Stimulated activated CD8-positive, alpha-beta memory T cell treated with anti-CD3 and anti-CD28 coated beads, Interleukin-12 subunit alpha, Interleukin-12 subunit beta, amount 100 ng/mL, for 24 hours (primary cell): ENCODE data around the gene A1BG.
"Not testable (repeated sequence)": the region's sequence is repeated elsewhere in the genome, so short reads cannot be mapped to it uniquely, and the experiment has no call there.

ENCODE experiments used
- DNase-seq: peaks from one replicate; pipeline ENCODE4 v3.0.0-alpha.2; 2020; ENCODE audit errors: extremely low read depth

The A1BG gene

DNA sequence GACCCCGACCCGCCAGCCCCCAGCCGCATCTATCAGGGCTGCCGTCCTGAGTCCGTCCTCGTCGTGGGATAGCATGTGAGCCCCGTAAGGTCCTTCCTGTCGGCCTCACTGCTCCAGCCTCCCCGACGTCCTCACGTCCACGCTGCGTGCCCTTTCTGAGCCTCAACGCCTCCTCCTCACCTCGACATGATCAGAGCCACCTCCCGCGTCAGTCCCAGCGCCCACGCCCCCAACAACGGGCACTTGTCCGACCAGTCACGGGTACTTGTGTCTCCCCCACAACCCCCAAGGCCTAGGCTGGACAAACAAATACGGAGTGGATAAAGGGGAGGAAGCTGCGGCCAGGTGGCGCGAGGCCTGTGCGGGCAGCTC is 8.6 kb upstream of the A1BG start:
- no peak for DNase-seq

GRCh38 chr19:58357481-58358145 is 4.3 kb upstream of the A1BG start:
- no peak for DNase-seq

DNA sequence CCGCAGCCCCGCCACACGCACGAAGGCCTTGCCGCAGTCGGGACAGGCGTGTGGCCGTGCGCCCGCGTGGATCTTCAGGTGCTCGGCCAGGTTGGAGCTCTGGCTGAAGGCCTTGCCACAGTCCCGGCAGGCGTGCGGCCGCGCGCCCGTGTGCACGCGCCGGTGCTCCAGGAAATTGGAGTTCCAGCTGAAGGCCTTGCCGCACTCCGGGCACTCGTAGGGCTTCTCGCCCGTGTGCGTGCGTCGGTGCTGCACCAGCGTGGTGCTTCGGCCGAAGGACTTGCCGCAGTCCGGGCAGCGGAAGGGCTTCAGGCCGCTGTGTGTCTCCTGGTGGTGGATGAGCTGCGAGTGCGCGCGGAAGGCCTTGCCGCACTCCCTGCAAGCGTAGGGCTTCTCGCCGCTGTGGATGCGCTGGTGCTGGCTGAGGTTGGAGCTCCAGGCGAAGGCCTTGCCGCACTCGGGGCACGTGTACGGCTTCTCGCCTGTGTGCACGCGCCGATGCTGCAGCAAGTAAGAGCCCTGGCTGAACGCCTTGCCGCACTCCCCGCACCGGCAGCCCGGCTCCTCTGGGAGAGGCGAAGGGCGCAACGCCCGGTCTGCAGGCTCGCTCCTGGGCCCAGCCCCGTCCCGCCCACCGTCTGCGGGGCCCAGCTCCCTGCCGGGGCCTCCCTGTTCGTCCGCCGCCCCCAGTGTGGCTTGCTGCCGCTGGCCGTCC is 3.6 kb upstream of the A1BG start:
- DNase-seq, result no peak

DNA sequence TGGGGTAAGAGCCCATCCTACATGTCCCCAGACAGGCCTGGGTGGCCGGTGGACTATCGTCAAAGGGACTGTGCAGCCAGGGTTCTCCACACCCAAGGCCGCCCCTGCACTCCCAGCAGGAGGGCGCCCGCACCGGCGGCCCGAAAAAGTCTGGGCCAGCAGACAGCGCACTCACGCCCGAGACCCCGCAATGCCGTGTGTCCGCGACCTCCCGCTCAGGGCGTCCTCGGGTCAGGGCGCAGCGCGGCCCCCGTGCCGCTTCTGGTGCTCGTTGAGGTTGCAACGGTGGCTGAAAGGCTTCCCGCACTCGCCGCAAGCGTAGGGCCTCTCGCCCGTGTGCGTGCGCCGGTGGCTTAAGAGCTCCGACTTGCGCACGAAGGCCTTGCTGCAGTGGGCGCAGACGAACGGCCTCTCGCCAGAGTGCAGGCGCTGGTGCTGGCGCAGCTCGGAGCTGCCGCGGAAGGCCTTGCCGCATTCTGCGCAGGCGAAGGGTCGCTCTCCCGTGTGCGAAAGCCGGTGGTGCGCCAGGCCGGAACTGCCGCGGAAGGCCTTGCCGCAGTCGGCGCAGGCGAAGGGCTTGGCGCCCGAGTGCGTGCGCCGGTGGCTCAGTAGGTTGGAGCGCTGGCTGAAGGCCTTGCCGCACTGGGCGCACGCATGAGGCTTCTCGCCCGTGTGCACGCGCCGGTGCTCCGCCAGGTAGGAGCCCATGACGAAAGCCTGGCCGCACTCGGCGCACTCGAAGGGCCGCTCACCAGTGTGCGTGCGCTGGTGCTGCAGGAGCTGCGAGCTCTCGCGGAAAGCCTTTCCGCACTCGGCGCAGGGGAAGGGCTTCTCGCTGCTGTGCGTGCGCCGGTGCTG is 2.8 kb upstream of the A1BG start:
- no peak for DNase-seq

DNA sequence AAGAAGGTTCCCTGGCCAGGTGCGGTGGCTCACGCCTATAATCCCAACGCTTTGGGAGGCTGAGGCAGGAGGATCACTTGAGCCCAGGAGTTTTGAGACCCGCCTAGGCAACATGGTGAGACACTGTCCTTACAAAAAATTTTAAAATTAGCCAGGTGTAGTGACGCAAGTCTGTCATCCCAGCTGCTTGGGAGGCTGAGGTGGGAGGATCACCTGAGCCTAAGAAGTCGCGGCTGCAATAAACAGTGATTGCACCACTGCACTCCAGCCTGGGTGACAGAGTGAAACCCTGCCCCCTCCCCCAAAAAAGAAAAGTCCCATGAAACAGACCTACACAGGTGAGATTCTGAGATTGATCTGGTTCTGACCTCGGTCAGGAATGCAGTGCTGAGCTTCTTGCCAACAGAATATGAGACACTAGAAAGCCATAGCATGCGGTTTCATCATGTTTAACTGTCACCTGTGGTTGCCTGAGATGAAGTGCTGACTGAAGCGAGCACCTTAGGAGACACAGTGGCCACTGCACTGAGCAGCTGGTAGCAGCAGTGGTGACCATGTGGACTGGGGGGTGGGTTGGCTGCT is 2.0 kb upstream of the A1BG start:
- no peak for DNase-seq

DNA sequence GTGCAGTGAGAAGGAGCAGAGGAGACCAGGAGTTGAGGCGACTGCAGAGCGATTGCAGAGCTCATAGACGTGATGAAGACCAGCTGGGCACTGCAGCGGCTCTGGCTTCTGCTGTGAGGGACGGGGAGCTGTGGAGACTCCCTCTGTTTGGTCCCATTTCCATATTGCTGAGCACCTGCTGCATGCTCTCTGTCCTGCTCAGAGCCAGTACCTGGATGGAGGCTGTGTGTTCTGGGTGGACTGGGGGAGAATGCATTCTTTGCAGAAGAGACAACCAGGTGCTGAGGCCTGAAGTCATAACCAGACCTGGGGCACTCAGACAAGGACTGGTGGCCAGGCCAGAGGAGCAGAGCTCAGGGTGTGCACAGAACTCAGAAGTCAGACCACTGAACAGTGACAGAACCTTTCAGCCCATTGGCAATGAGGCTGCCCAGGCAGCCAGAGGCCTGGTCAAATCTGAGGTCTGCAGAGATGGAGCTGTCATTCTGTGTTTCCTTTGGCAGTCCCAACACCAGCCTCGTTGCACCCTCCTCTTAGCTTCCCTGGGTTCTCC is 1.3 kb upstream of the A1BG start:
- DNase-seq, result no peak

- DNase-seq, result no peak
Observed at GRCh38 chr19:58353717-58354477, 605 bp upstream of the A1BG start.

DNA sequence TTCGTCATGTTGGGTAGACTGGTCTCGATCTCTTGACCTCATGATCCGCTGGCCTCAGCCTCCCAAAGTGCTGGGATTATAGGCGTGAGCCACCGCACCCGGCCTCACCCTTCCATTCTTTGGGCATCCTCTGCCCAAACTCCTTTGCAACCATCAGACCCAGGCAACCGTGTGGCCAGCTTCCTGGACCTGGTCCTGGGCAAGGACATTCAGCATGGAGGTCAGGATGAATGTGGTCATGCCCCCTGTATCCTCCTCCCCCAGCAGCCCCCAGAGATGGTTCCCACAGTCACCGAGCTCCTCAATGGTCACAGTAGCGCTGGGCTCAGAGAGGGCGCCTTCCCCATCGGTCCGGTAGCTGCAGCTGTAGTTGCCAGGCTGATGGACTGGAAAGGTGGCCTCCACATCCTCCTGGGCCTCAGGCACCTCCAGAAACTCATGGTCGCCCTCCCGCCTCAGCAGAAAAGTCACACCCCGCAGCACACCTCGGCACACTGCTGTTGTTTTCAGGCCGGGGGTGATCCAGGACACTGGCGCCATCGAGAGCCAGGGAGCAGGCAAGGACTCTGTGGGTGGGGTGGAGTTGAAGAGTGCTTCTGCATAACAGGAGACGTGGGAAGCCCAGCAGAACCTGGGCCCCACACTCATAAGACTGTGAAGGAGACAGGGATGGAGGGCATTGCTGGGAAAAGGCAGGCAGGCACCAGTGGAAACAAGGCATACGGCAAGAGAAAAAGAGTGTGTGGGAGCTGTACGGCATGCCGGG is 1.1 kb downstream of the A1BG start:
- DNase-seq, result no peak

- no peak for DNase-seq
Observed at GRCh38 chr19:58351558-58351878, 1.8 kb downstream of the A1BG start.

DNA sequence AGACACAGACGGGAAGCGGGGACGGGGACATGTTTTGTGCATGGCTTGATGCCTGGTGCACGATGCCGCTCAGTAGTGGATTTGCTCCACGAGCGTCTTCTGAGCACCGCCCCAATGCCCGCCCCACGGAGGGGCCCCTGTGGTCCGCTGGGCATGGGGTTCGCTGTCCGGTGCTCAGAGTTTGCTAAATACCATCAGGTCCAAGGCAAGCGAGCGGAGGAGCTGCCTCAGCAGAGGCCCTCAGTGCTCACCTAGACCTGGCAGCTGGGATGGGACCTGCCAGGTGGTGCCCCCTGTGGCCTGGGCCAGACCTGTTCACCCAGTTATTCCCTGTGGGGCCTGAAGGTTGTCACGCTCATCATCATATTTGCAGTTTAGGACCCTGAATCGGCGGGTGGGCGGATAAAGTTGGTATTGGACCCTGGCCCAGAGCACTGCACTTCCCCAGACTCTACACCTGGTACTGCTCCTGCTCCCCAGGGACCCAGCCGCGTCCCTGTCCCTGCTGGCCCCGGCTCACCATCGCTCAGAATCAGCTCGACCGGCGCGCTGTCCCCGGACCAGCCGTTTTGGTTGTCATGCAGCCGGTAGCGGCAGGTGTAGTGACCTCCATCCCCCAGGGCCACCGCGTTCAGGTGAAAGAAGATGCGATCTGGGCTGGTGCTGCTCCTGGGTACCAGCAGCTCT is 2.3 kb downstream of the A1BG start:
- no peak for DNase-seq

DNA sequence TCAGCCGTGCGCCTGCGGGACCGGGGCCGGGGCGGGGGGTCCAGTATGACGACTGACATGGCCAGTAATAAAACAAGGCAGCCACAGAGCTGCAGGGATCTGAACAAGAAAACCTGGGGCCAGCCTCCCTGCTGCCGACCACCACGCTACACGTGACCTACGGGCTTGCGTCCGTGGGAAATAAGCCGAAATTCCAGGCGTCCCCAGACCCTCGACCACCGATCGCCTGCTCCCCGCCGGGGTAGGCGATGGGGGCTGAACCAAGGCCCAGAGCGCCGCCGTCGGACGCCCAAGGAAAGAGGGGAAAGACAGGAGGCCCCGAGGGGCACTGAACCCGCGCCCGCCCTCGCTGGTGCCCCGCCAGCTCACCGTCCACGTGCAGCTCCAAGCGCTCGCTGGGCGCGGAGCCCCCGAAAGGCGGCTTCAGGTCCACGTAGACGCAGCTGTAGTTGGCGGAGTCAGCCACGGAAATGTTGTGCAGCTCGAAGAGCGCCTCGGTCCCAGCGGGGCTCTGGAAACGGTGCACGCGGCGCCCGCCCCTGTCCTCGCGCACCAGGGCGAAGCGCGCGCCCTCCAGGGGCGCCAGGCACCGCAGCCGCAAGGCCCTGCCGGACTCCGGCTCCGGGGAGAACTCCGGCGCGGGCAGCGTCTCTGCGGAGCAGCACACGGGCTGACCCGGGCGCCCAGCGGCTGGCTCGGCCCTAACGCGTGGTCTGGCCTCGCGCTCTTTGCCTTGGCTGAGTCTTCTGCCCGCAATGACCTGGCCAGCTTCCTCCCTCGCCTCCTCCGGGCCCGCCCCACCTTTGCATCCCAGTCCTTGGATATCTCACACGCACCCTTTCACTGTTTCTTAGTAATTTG is 3.1 kb downstream of the A1BG start:
- DNase-seq, result no peak

DNA sequence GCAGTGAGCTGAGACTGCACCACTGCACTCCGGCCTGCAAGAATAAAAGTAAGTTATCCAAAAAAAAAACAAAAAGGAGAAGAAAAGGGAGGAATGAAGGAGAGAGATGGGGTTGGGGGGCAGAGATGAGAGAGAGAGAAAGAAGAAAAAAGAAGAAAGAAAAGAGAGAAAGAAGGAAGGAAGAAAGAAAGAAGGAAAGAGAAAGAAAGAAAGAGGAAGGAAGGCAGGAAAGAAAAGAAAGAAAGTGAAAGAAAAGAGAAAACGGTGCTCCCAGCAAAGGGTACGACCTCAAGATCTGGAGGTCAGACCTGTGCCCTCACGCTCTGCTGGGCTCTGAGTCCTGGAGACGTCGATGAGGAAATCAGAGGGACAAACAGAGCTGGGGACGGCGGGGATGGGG is 3.7 kb downstream of the A1BG start:
- no peak for DNase-seq

GRCh38 chr19:58348080-58348479 is 5.2 kb downstream of the A1BG start:
- DNase-seq, result not testable (repeated sequence)

DNA sequence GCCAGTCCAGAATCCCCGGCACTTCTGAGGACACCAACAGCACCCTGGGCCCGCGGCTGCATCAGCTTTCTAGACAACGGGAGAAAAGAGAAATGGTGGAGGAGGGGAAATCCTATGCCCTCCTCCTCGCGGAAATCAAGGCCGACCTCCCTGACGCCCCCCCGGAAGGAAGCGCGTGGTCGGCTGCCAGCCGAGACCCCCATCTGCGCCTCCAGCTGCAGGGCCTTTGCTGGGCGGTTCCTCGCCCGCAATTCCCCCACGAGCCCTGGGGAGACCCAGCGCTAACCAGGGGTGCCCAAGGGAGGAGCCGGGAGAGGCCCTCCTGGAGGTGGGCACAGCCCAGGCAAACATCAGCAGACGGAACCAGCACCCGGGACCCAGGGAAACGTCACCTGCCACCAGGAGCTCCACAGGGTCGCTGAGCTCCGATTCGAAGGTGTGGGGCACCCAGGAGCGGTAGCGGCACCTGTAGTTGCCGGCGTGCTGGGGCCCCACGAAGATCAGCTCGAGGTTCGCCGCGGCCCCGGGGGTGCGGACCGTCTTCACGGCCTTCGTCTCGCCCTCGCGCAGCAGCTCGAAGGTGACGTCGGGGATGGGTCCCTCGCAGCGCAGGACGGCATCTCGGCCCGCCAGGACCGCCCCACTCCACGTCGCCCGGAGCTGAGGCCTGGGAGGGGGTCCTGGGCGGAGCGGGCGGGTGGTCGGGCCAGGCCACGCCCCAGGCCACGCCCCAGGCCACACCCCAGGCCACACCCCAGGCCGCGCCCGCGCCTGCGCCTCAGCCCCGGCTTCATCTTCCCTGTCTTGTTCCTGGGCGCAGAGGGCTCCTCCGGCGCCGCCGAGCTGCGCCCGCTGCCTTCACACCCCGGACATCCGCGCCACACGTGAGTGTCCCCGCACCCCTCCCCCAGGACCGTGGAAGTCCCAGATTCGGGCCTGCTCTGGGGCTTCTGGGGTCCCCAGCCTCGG is 6.0 kb downstream of the A1BG start:
- DNase-seq, result no peak

DNA sequence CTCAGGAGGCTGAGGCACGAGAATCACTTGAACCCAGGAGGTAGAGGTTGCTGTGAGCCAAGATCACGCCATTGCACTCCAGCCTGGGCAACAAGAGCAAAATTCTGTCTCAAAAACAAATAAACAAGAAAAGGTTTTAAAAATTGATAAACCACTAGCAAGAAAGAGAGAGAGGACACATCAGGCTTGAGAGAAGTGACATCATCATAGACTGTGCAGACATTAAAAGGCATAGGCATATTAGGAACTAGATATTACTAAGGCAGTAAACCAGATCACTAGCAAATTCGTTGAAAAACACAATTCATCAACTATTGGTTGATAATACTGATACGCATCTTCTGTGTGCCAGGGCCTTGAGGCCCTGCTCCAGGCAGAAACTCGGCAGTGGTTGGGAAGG is 7.7 kb downstream of the A1BG start:
- DNase-seq, result no peak

- DNase-seq, result no peak
Observed at GRCh38 chr19:58338825-58339558, 14.3 kb downstream of the A1BG start.

GRCh38 chr19:58338336-58338735 is 15.0 kb downstream of the A1BG start:
- no peak for DNase-seq
